MM.1S (cell line): ENCODE results near the gene RNASET2.

Experiments used
- DNase-seq: peaks from one replicate; pipeline ENCODE4 v3.0.0-alpha.2; 2015
- H2AFZ ChIP-seq: fragments of 300-600 bp; sonication (generic); 2 replicates; pipeline ENCODE4 v1.6.0; 2016; ENCODE audit warnings: antibody characterized with exemption, low read length
- H3F3A ChIP-seq: fragments of 300-600 bp; sonication (generic); 2 replicates; pipeline ENCODE4 v1.6.1; 2016; ENCODE audit warnings: mild to moderate bottlenecking, antibody characterized with exemption, low read length, moderate library complexity, mixed read lengths; ENCODE audit not compliant: insufficient read depth
- H3K27ac ChIP-seq: fragments of 300-600 bp; sonication (generic); 2 replicates; pipeline ENCODE4 v1.5.1; 2016; ENCODE audit warnings: mild to moderate bottlenecking, low read length
- H3K27me3 ChIP-seq: fragments of 300-600 bp; sonication (generic); replicated peaks from 2 replicates; pipeline ENCODE4 v1.6.0; 2016; ENCODE audit warnings: low read length; ENCODE audit not compliant: insufficient read depth
- H3K36me3 ChIP-seq: fragments of 300-600 bp; sonication (generic); replicated peaks from 2 replicates; pipeline ENCODE4 v1.6.1; 2016; ENCODE audit warnings: mild to moderate bottlenecking, low read length, mixed read lengths; ENCODE audit not compliant: insufficient read depth
- H3K4me1 ChIP-seq: fragments of 300-600 bp; sonication (generic); 2 replicates; pipeline ENCODE4 v1.6.1; 2016; ENCODE audit warnings: low read length, mixed read lengths
- H3K4me2 ChIP-seq: fragments of 300-600 bp; sonication (generic); 2 replicates; pipeline ENCODE4 v1.6.0; 2016; ENCODE audit warnings: low read depth, low read length
- H3K4me3 ChIP-seq: fragments of 300-600 bp; sonication (generic); 2 replicates; pipeline ENCODE4 v1.5.1; 2016; ENCODE audit warnings: low read length, mixed read lengths
- H3K79me2 ChIP-seq: fragments of 300-600 bp; sonication (generic); 2 replicates; pipeline ENCODE4 v1.6.1; 2016; ENCODE audit warnings: mixed run types, low read length, mixed read lengths
- H3K9ac ChIP-seq: fragments of 300-600 bp; sonication (generic); 2 replicates; pipeline ENCODE4 v1.6.1; 2016; ENCODE audit warnings: low read length, mixed read lengths
- H3K9me2 ChIP-seq: fragments of 300-600 bp; sonication (generic); replicated peaks from 2 replicates; pipeline ENCODE4 v1.6.1; 2016; ENCODE audit warnings: mild to moderate bottlenecking, low read length, mixed read lengths; ENCODE audit not compliant: insufficient read depth
- H3K9me3 ChIP-seq: fragments of 300-600 bp; sonication (generic); replicated peaks from 2 replicates; pipeline ENCODE4 v1.6.1; 2016; ENCODE audit warnings: mild to moderate bottlenecking, low read length, mixed read lengths; ENCODE audit not compliant: insufficient read depth
- H4K20me1 ChIP-seq: fragments of 300-600 bp; sonication (generic); 2 replicates; pipeline ENCODE4 v1.6.1; 2016; ENCODE audit warnings: mild to moderate bottlenecking, low read length, moderate library complexity, mixed read lengths; ENCODE audit not compliant: insufficient read depth
- CTCF ChIP-seq: fragments of 300-600 bp; sonication (generic); IDR thresholded peaks from 2 replicates; pipeline ENCODE4 v1.5.1; 2016; ENCODE audit warnings: antibody characterized with exemption, low read length, mixed read lengths
- EZH2 ChIP-seq: fragments of 300-600 bp; sonication (generic); optimal IDR thresholded peaks from 2 replicates; pipeline ENCODE3; 2017; ENCODE audit warnings: low read depth, mild to moderate bottlenecking, antibody characterized with exemption, low read length, mixed read lengths
- EZH2phosphoT487 ChIP-seq: fragments of 300-600 bp; sonication (generic); IDR thresholded peaks from 2 replicates; pipeline ENCODE4 v1.6.1; 2018; ENCODE audit warnings: antibody characterized with exemption, low read length

RNASET2 gene

GRCh38 chr6:166970091-166970490 lies 13.7 kb upstream of the RNASET2 start:
- no peaks in the 10 kb centered on the region for H3F3A ChIP-seq
- TF ChIP-seq EZH2, result no peak
- no peak for TF ChIP-seq CTCF
- TF ChIP-seq EZH2phosphoT487, result no peak
- H3K9me2 ChIP-seq, result no peaks in the 10 kb centered on the region
- H3K27me3 ChIP-seq, result no peaks in the 10 kb centered on the region
- H3K9ac ChIP-seq, result no peak overlapping the region
- no peak overlapping the region for H3K4me3 ChIP-seq
- no peak overlapping the region for H3K4me2 ChIP-seq
- H3K9me3 ChIP-seq, result no peaks in the 10 kb centered on the region
- H2AFZ ChIP-seq, result no peak overlapping the region
- H3K4me1 ChIP-seq, result no peaks in the 10 kb centered on the region
- no peak for DNase-seq
- H3K36me3 ChIP-seq, result no peaks in the 10 kb centered on the region
- no peaks in the 10 kb centered on the region for H4K20me1 ChIP-seq
- H3K27ac ChIP-seq, result no peak overlapping the region
- no peaks in the 10 kb centered on the region for H3K79me2 ChIP-seq

GRCh38 chr6:166969390-166970002 lies 13.1 kb upstream of the RNASET2 start:
- no peak for DNase-seq
- no peaks in the 10 kb centered on the region for H4K20me1 ChIP-seq
- no peak overlapping the region for H3K4me3 ChIP-seq
- H3K4me2 ChIP-seq, result no peak overlapping the region
- no peaks in the 10 kb centered on the region for H3K9me2 ChIP-seq
- H3K9me3 ChIP-seq, result no peaks in the 10 kb centered on the region
- no peaks in the 10 kb centered on the region for H3K4me1 ChIP-seq
- no peak overlapping the region for H3K9ac ChIP-seq
- H3K27ac ChIP-seq, result no peak overlapping the region
- no peak overlapping the region for H2AFZ ChIP-seq
- H3F3A ChIP-seq, result no peaks in the 10 kb centered on the region
- no peaks in the 10 kb centered on the region for H3K36me3 ChIP-seq
- TF ChIP-seq CTCF (no peak), EZH2phosphoT487 (no peak), EZH2 (no peak)
- H3K79me2 ChIP-seq, result no peaks in the 10 kb centered on the region
- H3K27me3 ChIP-seq, result no peaks in the 10 kb centered on the region

- no peak overlapping the region for H3K4me2 ChIP-seq
- H3K27ac ChIP-seq, result no peak overlapping the region
- no peak overlapping the region for H2AFZ ChIP-seq
- H3K9me2 ChIP-seq, result no peaks in the 10 kb centered on the region
- no peaks in the 10 kb centered on the region for H4K20me1 ChIP-seq
- no peak for TF ChIP-seq EZH2
- no peak for TF ChIP-seq EZH2phosphoT487
- no peak for TF ChIP-seq CTCF
- DNase-seq, result no peak
- H3K4me3 ChIP-seq, result no peak overlapping the region
- no peaks in the 10 kb centered on the region for H3F3A ChIP-seq
- H3K9me3 ChIP-seq, result no peaks in the 10 kb centered on the region
- no peak overlapping the region for H3K9ac ChIP-seq
- H3K4me1 ChIP-seq, result no peaks in the 10 kb centered on the region
- H3K27me3 ChIP-seq, result no peaks in the 10 kb centered on the region
- H3K36me3 ChIP-seq, result no peaks in the 10 kb centered on the region
- no peaks in the 10 kb centered on the region for H3K79me2 ChIP-seq
Observed at GRCh38 chr6:166966268-166966667, 9.9 kb upstream of the RNASET2 start.
